ENCODE results near the gene E2F7. TPM values are rescaled to one million over a fixed set of nuclear protein-coding genes. Genes with fewer than 3 reads are reported as not detected.

Gene E2F7
- total RNA-seq, 1 donor from 2014 or later: 2.6 TPM

DNA sequence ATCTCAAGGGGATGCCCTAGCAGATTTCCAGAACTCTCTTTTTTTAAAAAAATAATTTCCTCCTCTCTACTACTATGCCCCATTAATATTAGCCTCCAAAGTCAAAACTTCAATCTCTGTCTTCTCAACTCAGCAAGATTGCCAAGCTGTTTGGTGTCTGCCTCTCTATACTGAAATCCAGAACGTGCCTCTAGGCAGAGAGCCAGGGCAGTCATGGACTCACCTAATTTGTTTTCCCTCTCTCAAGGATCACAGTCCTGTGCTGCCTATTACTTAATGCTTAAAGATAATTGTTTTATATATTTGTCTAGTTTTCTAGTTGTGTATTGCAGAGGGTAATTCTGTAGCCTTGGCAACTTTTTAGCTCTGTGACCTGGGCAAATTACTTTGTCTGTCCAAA is 74.7 kb downstream of the E2F7 start:
- Mint-ChIP-seq H3K9me3 (ENCODE audit: unreplicated experiment) (peaks cover 16% of the 10 kb centered on the region), H3K36me3 (ENCODE audit: unreplicated experiment) (no peaks in the 10 kb centered on the region), H3K27ac (ENCODE audit: unreplicated experiment) (no peak overlapping the region), H3K4me3 (ENCODE audit: unreplicated experiment) (no peak overlapping the region), H3K27me3 (ENCODE audit: unreplicated experiment) (peaks cover 6% of the 10 kb centered on the region), H3K4me1 (ENCODE audit: unreplicated experiment) (peaks cover 4% of the 10 kb centered on the region)
- no peak for TF ChIP-seq CTCF (IDR thresholded peaks at IDR 0.05)
- no peak for DNase-seq (ENCODE audit: extremely low spot score, unreplicated experiment)

DNA sequence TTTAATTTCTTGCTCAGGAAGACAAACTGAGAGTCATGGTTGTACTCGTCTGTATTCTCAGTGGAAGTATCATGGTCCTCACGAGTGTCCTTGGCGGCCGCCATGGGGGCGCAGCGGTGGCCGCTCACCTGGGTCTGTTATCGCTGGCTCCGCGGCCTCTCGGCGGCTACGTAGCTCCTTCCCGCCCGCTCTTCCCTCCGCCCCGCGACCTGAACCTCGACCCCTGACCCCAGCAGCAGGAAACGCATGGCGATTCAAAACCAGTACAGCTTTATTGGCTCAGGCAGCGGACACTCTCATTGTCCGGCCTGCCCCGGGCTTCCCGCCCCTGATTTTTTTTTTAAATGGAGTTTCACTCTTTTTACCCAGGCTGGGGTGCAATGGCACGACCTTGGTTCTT is 80.8 kb downstream of the E2F7 start:
- H3K9me3 Mint-ChIP-seq (ENCODE audit: unreplicated experiment): peaks cover 26% of the 10 kb centered on the region
- no peak for TF ChIP-seq CTCF (IDR thresholded peaks at IDR 0.05)
- peaks cover 3% of the 10 kb centered on the region for H3K36me3 Mint-ChIP-seq (ENCODE audit: unreplicated experiment)
- H3K4me1 Mint-ChIP-seq (ENCODE audit: unreplicated experiment): no peaks in the 10 kb centered on the region
- no peak overlapping the region for H3K27ac Mint-ChIP-seq (ENCODE audit: unreplicated experiment)
- DNase-seq (ENCODE audit: extremely low spot score, unreplicated experiment): no peak
- H3K27me3 Mint-ChIP-seq (ENCODE audit: unreplicated experiment): peaks cover 2% of the 10 kb centered on the region
- no peak overlapping the region for H3K4me3 Mint-ChIP-seq (ENCODE audit: unreplicated experiment)

- Mint-ChIP-seq H3K36me3 (ENCODE audit: unreplicated experiment) (peaks cover 3% of the 10 kb centered on the region), H3K4me1 (ENCODE audit: unreplicated experiment) (peaks cover 7% of the 10 kb centered on the region), H3K9me3 (ENCODE audit: unreplicated experiment) (peaks cover 30% of the 10 kb centered on the region), H3K4me3 (ENCODE audit: unreplicated experiment) (no peak overlapping the region), H3K27ac (ENCODE audit: unreplicated experiment) (no peak overlapping the region), H3K27me3 (ENCODE audit: unreplicated experiment) (peaks cover 2% of the 10 kb centered on the region)
- DNase-seq (ENCODE audit: extremely low spot score, unreplicated experiment): no peak
- TF ChIP-seq CTCF (IDR thresholded peaks at IDR 0.05): no peak
These were observed 81.9 kb downstream of the E2F7 start for GRCh38 chr12:76983420-76983819.

- no peak overlapping the region for H3K4me3 Mint-ChIP-seq (ENCODE audit: unreplicated experiment)
- DNase-seq (ENCODE audit: extremely low spot score, unreplicated experiment): no peak
- H3K4me1 Mint-ChIP-seq (ENCODE audit: unreplicated experiment): peaks cover 26% of the 10 kb centered on the region
- H3K27me3 Mint-ChIP-seq (ENCODE audit: unreplicated experiment): peaks cover 2% of the 10 kb centered on the region
- H3K27ac Mint-ChIP-seq (ENCODE audit: unreplicated experiment): no peak overlapping the region
- H3K36me3 Mint-ChIP-seq (ENCODE audit: unreplicated experiment): peaks cover 3% of the 10 kb centered on the region
- H3K9me3 Mint-ChIP-seq (ENCODE audit: unreplicated experiment): peaks cover 30% of the 10 kb centered on the region
- TF ChIP-seq CTCF (IDR thresholded peaks at IDR 0.05): no peak
These were observed 85.2 kb downstream of the E2F7 start for GRCh38 chr12:76980196-76980595.

- no peak for DNase-seq (ENCODE audit: extremely low spot score, unreplicated experiment)
- H3K9me3 Mint-ChIP-seq (ENCODE audit: unreplicated experiment): peaks cover 17% of the 10 kb centered on the region
- H3K4me1 Mint-ChIP-seq (ENCODE audit: unreplicated experiment): peaks cover 26% of the 10 kb centered on the region
- peaks cover 20% of the 10 kb centered on the region for H3K27me3 Mint-ChIP-seq (ENCODE audit: unreplicated experiment)
- H3K27ac Mint-ChIP-seq (ENCODE audit: unreplicated experiment): peak overlapping the region; percentile 27
- H3K4me3 Mint-ChIP-seq (ENCODE audit: unreplicated experiment): no peak overlapping the region
- no peak for TF ChIP-seq CTCF (IDR thresholded peaks at IDR 0.05)
- peaks cover 3% of the 10 kb centered on the region for H3K36me3 Mint-ChIP-seq (ENCODE audit: unreplicated experiment)
These were observed 88.5 kb downstream of the E2F7 start for GRCh38 chr12:76976777-76977382.

Other genes with a start within 250 kb of the E2F7 start
- 50.4 and 53.7 TPM in 2 replicates for gene CSRP2, start 186.6 kb downstream of the E2F7 start, total RNA-seq